Measurements from ENCODE around the gene UBAC2. TPM values are rescaled to one million over a fixed set of nuclear protein-coding genes. Genes with fewer than 3 reads are reported as not detected.

Gene UBAC2
- total and polyA plus RNA-seq, 2 experiments from 2014 or later, result 78.2 to 83.1 TPM

- H2AFZ ChIP-seq, result no peak overlapping the region
- no peak overlapping the region for H3K4me3 ChIP-seq
- H3K27me3 ChIP-seq, result no peaks in the 10 kb centered on the region
- no peaks in the 10 kb centered on the region for H3K79me2 ChIP-seq
- H3K36me3 ChIP-seq (replicated peaks; ENCODE audit: insufficient read depth, low read depth), result no peaks in the 10 kb centered on the region
- no peak for TF ChIP-seq EZH2phosphoT487 (IDR thresholded peaks at IDR 0.05; ENCODE audit: low read depth, severe bottlenecking, unreplicated experiment)
- TF ChIP-seq EZH2 (IDR thresholded peaks at IDR 0.05; ENCODE audit: borderline replicate concordance), result no peak
- TF ChIP-seq, protein P1, sequence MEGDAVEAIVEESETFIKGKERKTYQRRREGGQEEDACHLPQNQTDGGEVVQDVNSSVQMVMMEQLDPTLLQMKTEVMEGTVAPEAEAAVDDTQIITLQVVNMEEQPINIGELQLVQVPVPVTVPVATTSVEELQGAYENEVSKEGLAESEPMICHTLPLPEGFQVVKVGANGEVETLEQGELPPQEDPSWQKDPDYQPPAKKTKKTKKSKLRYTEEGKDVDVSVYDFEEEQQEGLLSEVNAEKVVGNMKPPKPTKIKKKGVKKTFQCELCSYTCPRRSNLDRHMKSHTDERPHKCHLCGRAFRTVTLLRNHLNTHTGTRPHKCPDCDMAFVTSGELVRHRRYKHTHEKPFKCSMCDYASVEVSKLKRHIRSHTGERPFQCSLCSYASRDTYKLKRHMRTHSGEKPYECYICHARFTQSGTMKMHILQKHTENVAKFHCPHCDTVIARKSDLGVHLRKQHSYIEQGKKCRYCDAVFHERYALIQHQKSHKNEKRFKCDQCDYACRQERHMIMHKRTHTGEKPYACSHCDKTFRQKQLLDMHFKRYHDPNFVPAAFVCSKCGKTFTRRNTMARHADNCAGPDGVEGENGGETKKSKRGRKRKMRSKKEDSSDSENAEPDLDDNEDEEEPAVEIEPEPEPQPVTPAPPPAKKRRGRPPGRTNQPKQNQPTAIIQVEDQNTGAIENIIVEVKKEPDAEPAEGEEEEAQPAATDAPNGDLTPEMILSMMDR (IDR thresholded peaks at IDR 0.05; ENCODE audit: poor library complexity), result no peak
- 77% methylated on average over 1 of the region's 1 CpG for WGBS (ENCODE audit: low lambda C conversion rate, missing lambda C conversion rate)
- no peaks in the 10 kb centered on the region for H3K9me3 ChIP-seq (ENCODE audit: low read depth)
- H3K27ac ChIP-seq, result no peak overlapping the region
- no peaks in the 10 kb centered on the region for H3K4me1 ChIP-seq (ENCODE audit: insufficient read depth)
- no peaks in the 10 kb centered on the region for H3K9me2 ChIP-seq (replicated peaks; ENCODE audit: insufficient read depth)
- H3K4me2 ChIP-seq, result no peak overlapping the region
- DNase-seq (ENCODE audit: low spot score), result no peak
- H4K20me1 ChIP-seq (ENCODE audit: insufficient read depth, poor library complexity, severe bottlenecking), result no peaks in the 10 kb centered on the region
These were observed 212.2 kb downstream of the UBAC2 start for GRCh38 chr13:99412856-99413255.

GRCh38 chr13:99414048-99414995 is 213.7 kb downstream of the UBAC2 start:
- TF ChIP-seq EZH2phosphoT487 (IDR thresholded peaks at IDR 0.05; ENCODE audit: low read depth, severe bottlenecking, unreplicated experiment), result no peak
- TF ChIP-seq EZH2 (IDR thresholded peaks at IDR 0.05; ENCODE audit: borderline replicate concordance), result no peak
- TF ChIP-seq, protein P1 (IDR thresholded peaks at IDR 0.05; ENCODE audit: poor library complexity), result no peak
- no peaks in the 10 kb centered on the region for H3K9me3 ChIP-seq (ENCODE audit: low read depth)
- no peaks in the 10 kb centered on the region for H3K79me2 ChIP-seq
- no peak overlapping the region for H2AFZ ChIP-seq
- no peak overlapping the region for H3K4me2 ChIP-seq
- 82% methylated on average over 15 of the region's 15 CpGs for WGBS (ENCODE audit: low lambda C conversion rate, missing lambda C conversion rate)
- H3K27ac ChIP-seq, result no peak overlapping the region
- no peaks in the 10 kb centered on the region for H3K9me2 ChIP-seq (replicated peaks; ENCODE audit: insufficient read depth)
- H3K4me1 ChIP-seq (ENCODE audit: insufficient read depth), result no peaks in the 10 kb centered on the region
- no peaks in the 10 kb centered on the region for H3K36me3 ChIP-seq (replicated peaks; ENCODE audit: insufficient read depth, low read depth)
- H3K4me3 ChIP-seq, result no peak overlapping the region
- H3K27me3 ChIP-seq, result no peaks in the 10 kb centered on the region
- DNase-seq (ENCODE audit: low spot score), result no peak
- H4K20me1 ChIP-seq (ENCODE audit: insufficient read depth, poor library complexity, severe bottlenecking), result no peaks in the 10 kb centered on the region

DNA sequence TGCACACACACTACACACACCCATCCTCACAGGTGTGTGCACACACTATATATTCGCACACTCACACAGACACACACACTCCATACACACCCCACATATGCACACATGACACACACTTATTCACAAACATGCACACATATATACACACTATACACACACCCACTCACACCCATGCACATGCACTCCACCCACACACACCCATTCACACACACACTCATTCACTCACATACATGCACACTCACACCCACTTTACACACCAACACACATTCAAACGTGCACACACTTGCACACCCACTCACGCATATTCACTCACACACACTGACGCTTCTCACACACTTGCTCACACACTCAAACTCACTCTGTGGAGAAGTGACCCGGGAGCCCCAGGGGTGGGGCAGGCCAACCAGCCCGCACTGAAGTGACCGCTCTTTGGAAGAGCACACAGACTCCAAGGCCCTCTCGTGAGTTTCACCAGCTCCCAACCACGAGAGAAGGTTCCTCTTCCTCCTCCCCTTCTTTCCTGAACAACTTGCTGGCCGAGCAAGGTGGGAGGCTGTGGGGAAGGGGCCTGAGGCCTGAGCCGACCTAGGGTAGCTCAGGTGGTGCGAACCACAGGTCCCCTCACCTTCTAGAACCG is 214.5 kb downstream of the UBAC2 start:
- no peak overlapping the region for H3K4me2 ChIP-seq
- H3K36me3 ChIP-seq (replicated peaks; ENCODE audit: insufficient read depth, low read depth), result no peaks in the 10 kb centered on the region
- H3K27me3 ChIP-seq, result no peaks in the 10 kb centered on the region
- no peaks in the 10 kb centered on the region for H3K9me2 ChIP-seq (replicated peaks; ENCODE audit: insufficient read depth)
- H4K20me1 ChIP-seq (ENCODE audit: insufficient read depth, poor library complexity, severe bottlenecking), result no peaks in the 10 kb centered on the region
- no peak overlapping the region for H3K4me3 ChIP-seq
- no peaks in the 10 kb centered on the region for H3K9me3 ChIP-seq (ENCODE audit: low read depth)
- no peak for DNase-seq (ENCODE audit: low spot score)
- H3K27ac ChIP-seq, result no peak overlapping the region
- H2AFZ ChIP-seq, result no peak overlapping the region
- TF ChIP-seq EZH2phosphoT487 (IDR thresholded peaks at IDR 0.05; ENCODE audit: low read depth, severe bottlenecking, unreplicated experiment) (no peak), EZH2 (IDR thresholded peaks at IDR 0.05; ENCODE audit: borderline replicate concordance) (no peak)
- TF ChIP-seq, protein P1 (IDR thresholded peaks at IDR 0.05; ENCODE audit: poor library complexity), result no peak
- H3K4me1 ChIP-seq (ENCODE audit: insufficient read depth), result no peaks in the 10 kb centered on the region
- 94% methylated on average over 13 of the region's 13 CpGs for WGBS (ENCODE audit: low lambda C conversion rate, missing lambda C conversion rate)
- H3K79me2 ChIP-seq, result no peaks in the 10 kb centered on the region

All from hepatocyte (in vitro differentiated cells).